PC-9 (cell line): ENCODE results near the gene LRRC4B.

Source experiments
- CTCF ChIP-seq: fragments of 200-600 bp; sonication (generic); conservative IDR thresholded peaks from 2 replicates; pipeline ENCODE4 v1.6.1; 2017; ENCODE audit warnings: mixed run types, antibody characterized with exemption, mild to moderate bottlenecking, moderate library complexity
- EZH2 ChIP-seq: fragments of 200-600 bp; sonication (generic); IDR thresholded peaks from 2 replicates; pipeline ENCODE4 v1.8.0; 2017; ENCODE audit warnings: antibody characterized with exemption, low read depth

GRCh38 chr19:50558449-50558848 lies 9.8 kb downstream of the LRRC4B start:
- no peak for TF ChIP-seq CTCF
- TF ChIP-seq EZH2 = no peak
